Activated CD4-positive, alpha-beta T cell treated with anti-CD3 and anti-CD28 coated beads, Interleukin-2, amount 10 ng/mL, durations not matched to agents 7 days and 5 days (primary cell): ENCODE data around the gene ZWILCH. TPM values are rescaled to one million over a fixed set of nuclear protein-coding genes. Genes with fewer than 3 reads are reported as not detected.
"Not testable (repeated sequence)": the region's sequence is repeated elsewhere in the genome, so short reads cannot be mapped to it uniquely, and the experiment has no call there.

ENCODE experiments used
- CTCF ChIA-PET: fragments of 350-600 bp; sonication (Branson Sonifier 250); formaldehyde crosslinking; loops from one replicate; lab custom pipeline; 2021; ENCODE audit warnings: antibody characterized with exemption; lab: Charles Lee
- POLR2A ChIA-PET: fragments of 350-600 bp; sonication (Branson Sonifier 250); formaldehyde crosslinking; loops from one replicate; lab custom pipeline; 2021; ENCODE audit warnings: antibody characterized with exemption; lab: Charles Lee
- DNase-seq: peaks from one replicate; pipeline ENCODE4 v3.0.0-alpha.2; 2020
- H3K27ac Mint-ChIP-seq: one replicate; pipeline ENCODE4 v1.8.0; 2021; ENCODE audit warnings: mild to moderate bottlenecking, moderate library complexity, mixed read lengths
- H3K27me3 Mint-ChIP-seq: one replicate; pipeline ENCODE4 v1.8.0; 2021; ENCODE audit warnings: mixed read lengths
- H3K36me3 Mint-ChIP-seq: one replicate; pipeline ENCODE4 v1.8.0; 2021; ENCODE audit warnings: low read depth, mixed read lengths
- H3K4me1 Mint-ChIP-seq: one replicate; pipeline ENCODE4 v1.8.0; 2021; ENCODE audit warnings: mixed read lengths
- H3K4me3 Mint-ChIP-seq: one replicate; pipeline ENCODE4 v1.8.0; 2021; ENCODE audit warnings: mild to moderate bottlenecking, moderate library complexity, mixed read lengths
- H3K9me3 Mint-ChIP-seq: one replicate; pipeline ENCODE4 v1.8.0; 2021; ENCODE audit warnings: mixed read lengths
- total RNA-seq, 2 experiments: library from RNA; stranded (reverse); gene quantifications; one replicate each; pipeline ENCODE4 v1.2.3, GENCODE V29; 2021

ZWILCH gene
- total RNA-seq, 2 experiments from 2014 or later: 28.0 to 28.3 TPM

- CTCF ChIA-PET: interaction anchor here (0.6 kb wide), 1 partner anchor 359 kb away, joined by 3 read pairs; no protein-coding TSS in a partner anchor
- peaks cover 28% of the 10 kb centered on the region for H3K4me1 Mint-ChIP-seq
- no peak for DNase-seq
- H3K4me3 Mint-ChIP-seq: no peak overlapping the region
- H3K9me3 Mint-ChIP-seq: no peaks in the 10 kb centered on the region
- POLR2A ChIA-PET: no interaction called here
- peaks cover 59% of the 10 kb centered on the region for H3K36me3 Mint-ChIP-seq
- H3K27ac Mint-ChIP-seq: no peak overlapping the region
- H3K27me3 Mint-ChIP-seq: no peaks in the 10 kb centered on the region
Measured at GRCh38 chr15:66491846-66492245, 13.3 kb upstream of the ZWILCH start.

- CTCF ChIA-PET: interaction anchor here (1.1 kb wide), 1 partner anchor 202 kb away, joined by 3 read pairs; no protein-coding TSS in a partner anchor
- H3K4me1 Mint-ChIP-seq: peaks cover 47% of the 10 kb centered on the region
- H3K36me3 Mint-ChIP-seq: peaks cover 67% of the 10 kb centered on the region
- no peaks in the 10 kb centered on the region for H3K9me3 Mint-ChIP-seq
- POLR2A ChIA-PET: no interaction called here
- DNase-seq: no peak
- H3K27ac Mint-ChIP-seq: peak overlapping the region; percentile 77
- no peaks in the 10 kb centered on the region for H3K27me3 Mint-ChIP-seq
- H3K4me3 Mint-ChIP-seq: no peak overlapping the region
Measured at GRCh38 chr15:66494262-66494661, 10.9 kb upstream of the ZWILCH start.

GRCh38 chr15:66496951-66497501 lies 8.1 kb upstream of the ZWILCH start:
- Mint-ChIP-seq H3K36me3 (peaks cover 80% of the 10 kb centered on the region), H3K4me1 (peaks cover 66% of the 10 kb centered on the region), H3K27ac (peak overlapping the region; percentile 96), H3K9me3 (no peaks in the 10 kb centered on the region), H3K27me3 (no peaks in the 10 kb centered on the region), H3K4me3 (peak overlapping the region; percentile 97)
- CTCF ChIA-PET: interaction anchor here (0.6 to 4.2 kb wide), 14 partner anchors 8 to 666 kb away, joined by 3 to 35 read pairs (median 6); partner anchors contain the start of genes MAP2K1 and TIPIN
- POLR2A ChIA-PET: interaction anchor here (1.4 kb wide), 2 partner anchors 109 to 143 kb away, joined by 3 to 8 read pairs; no protein-coding TSS in a partner anchor
- DNase-seq: peak; percentile 12

GRCh38 chr15:66497502-66498455 lies 7.3 kb upstream of the ZWILCH start, which contains the start of gene SNAPC5:
Gene SNAPC5, minus strand, starts transcription at chr15:66497762. Its CDS starts 31 bp downstream, at chr15:66497731.
- ChIA-PET POLR2A (interaction anchor here (0.7 to 1.4 kb wide), 3 partner anchors 60 to 143 kb away, joined by 3 to 8 read pairs (median 3); no protein-coding TSS in a partner anchor), CTCF (interaction anchor here (0.5 to 4.2 kb wide), 37 partner anchors 9 to 1530 kb away, joined by 3 to 35 read pairs (median 5); partner anchors contain the start of genes DIS3L, MAP2K1 and TIPIN)
- Mint-ChIP-seq H3K4me1 (peaks cover 72% of the 10 kb centered on the region), H3K9me3 (no peaks in the 10 kb centered on the region), H3K27ac (peak within 1 kb of the TSS; percentile 96), H3K27me3 (no peaks in the 10 kb centered on the region), H3K4me3 (peak within 1 kb of the TSS; percentile 97), H3K36me3 (peaks cover 82% of the 10 kb centered on the region)
- DNase-seq: peak; percentile 98

GRCh38 chr15:66498501-66499386 lies 6.4 kb upstream of the ZWILCH start:
- H3K4me1 Mint-ChIP-seq: peaks cover 76% of the 10 kb centered on the region
- H3K36me3 Mint-ChIP-seq: peaks cover 84% of the 10 kb centered on the region
- peak; percentile 37 for DNase-seq
- H3K27ac Mint-ChIP-seq: peak overlapping the region; percentile 96
- H3K9me3 Mint-ChIP-seq: no peaks in the 10 kb centered on the region
- ChIA-PET CTCF (interaction anchor here (0.5 to 4.2 kb wide), 30 partner anchors 10 to 1531 kb away, joined by 3 to 35 read pairs (median 4); partner anchors contain the start of genes DIS3L, MAP2K1 and TIPIN), POLR2A (interaction anchor here (0.5 to 1.4 kb wide), 5 partner anchors 22 to 248 kb away, joined by 3 to 4 read pairs (median 3); no protein-coding TSS in a partner anchor)
- no peak overlapping the region for H3K4me3 Mint-ChIP-seq
- no peaks in the 10 kb centered on the region for H3K27me3 Mint-ChIP-seq

GRCh38 chr15:66500346-66500745 lies 4.8 kb upstream of the ZWILCH start:
- Mint-ChIP-seq H3K36me3 (peaks cover 77% of the 10 kb centered on the region), H3K4me1 (peaks cover 69% of the 10 kb centered on the region), H3K27ac (peak overlapping the region; percentile 43)
- DNase-seq, H3K4me3 Mint-ChIP-seq, H3K9me3 Mint-ChIP-seq, H3K27me3 Mint-ChIP-seq, POLR2A ChIA-PET: not testable (repeated sequence)
- CTCF ChIA-PET: interaction anchor here (4.1 to 4.2 kb wide), 2 partner anchors 11 to 114 kb away, joined by 20 to 35 read pairs; partner anchors contain the start of gene MAP2K1

- no peak for DNase-seq
- Mint-ChIP-seq H3K27ac (peak overlapping the region; percentile 99), H3K36me3 (peaks cover 67% of the 10 kb centered on the region), H3K27me3 (no peaks in the 10 kb centered on the region), H3K4me3 (peak overlapping the region; percentile 100), H3K4me1 (peaks cover 68% of the 10 kb centered on the region), H3K9me3 (no peaks in the 10 kb centered on the region)
- ChIA-PET CTCF (interaction anchor here (0.6 kb wide), 1 partner anchor 891 kb away, joined by 3 read pairs; no protein-coding TSS in a partner anchor), POLR2A (no interaction called here)
Measured at GRCh38 chr15:66502491-66502890, 2.6 kb upstream of the ZWILCH start.

GRCh38 chr15:66503041-66503648 lies 2.0 kb upstream of the ZWILCH start:
- H3K9me3 Mint-ChIP-seq, POLR2A ChIA-PET, H3K27me3 Mint-ChIP-seq, CTCF ChIA-PET, DNase-seq: not testable (repeated sequence)
- Mint-ChIP-seq H3K4me3 (peak overlapping the region; percentile 100), H3K4me1 (peaks cover 70% of the 10 kb centered on the region), H3K27ac (peak overlapping the region; percentile 99), H3K36me3 (peaks cover 63% of the 10 kb centered on the region)

- Mint-ChIP-seq H3K4me1 (peaks cover 66% of the 10 kb centered on the region), H3K4me3 (peak overlapping the region; percentile 100), H3K27ac (peak overlapping the region; percentile 99), H3K9me3 (no peaks in the 10 kb centered on the region), H3K36me3 (peaks cover 58% of the 10 kb centered on the region), H3K27me3 (no peaks in the 10 kb centered on the region)
- no peak for DNase-seq
- POLR2A ChIA-PET: no interaction called here
- CTCF ChIA-PET: interaction anchor here (0.6 to 1.7 kb wide), 3 partner anchors 9 to 119 kb away, joined by 3 to 4 read pairs (median 3); no protein-coding TSS in a partner anchor
Measured at GRCh38 chr15:66503780-66504562, 1.2 kb upstream of the ZWILCH start.

- CTCF ChIA-PET: interaction anchor here (0.9 to 1.7 kb wide), 2 partner anchors 11 to 16 kb away, joined by 3 to 4 read pairs; no protein-coding TSS in a partner anchor
- Mint-ChIP-seq H3K9me3 (no peaks in the 10 kb centered on the region), H3K4me3 (peak overlapping the region; percentile 100), H3K4me1 (peaks cover 55% of the 10 kb centered on the region), H3K27me3 (no peaks in the 10 kb centered on the region), H3K36me3 (peaks cover 49% of the 10 kb centered on the region), H3K27ac (peak overlapping the region; percentile 99)
- no peak for DNase-seq
- POLR2A ChIA-PET: no interaction called here
Measured at GRCh38 chr15:66505430-66505811, 295 bp downstream of the ZWILCH start.

GRCh38 chr15:66505818-66506217 lies 692 bp downstream of the ZWILCH start:
- H3K27ac Mint-ChIP-seq: peak overlapping the region; percentile 99
- no peaks in the 10 kb centered on the region for H3K27me3 Mint-ChIP-seq
- H3K4me1 Mint-ChIP-seq: peaks cover 54% of the 10 kb centered on the region
- H3K9me3 Mint-ChIP-seq: no peaks in the 10 kb centered on the region
- CTCF ChIA-PET: no interaction called here
- POLR2A ChIA-PET: no interaction called here
- H3K4me3 Mint-ChIP-seq: peak overlapping the region; percentile 100
- H3K36me3 Mint-ChIP-seq: peaks cover 49% of the 10 kb centered on the region
- DNase-seq: no peak
